Midbrain (tissue), 1 donor: ENCODE measurements around the gene ITGAV.

Experiments
- DNase-seq: peaks from one replicate; lab custom pipeline; 2025; lab: John Stamatoyannopoulos, UW

Gene ITGAV

GRCh38 chr2:186575302-186575701 is 14.6 kb upstream of the ITGAV start:
- DNase-seq = peak; percentile 13

GRCh38 chr2:186575856-186576255 is 14.0 kb upstream of the ITGAV start:
- DNase-seq = no peak

- no peak for DNase-seq
Measured at GRCh38 chr2:186576614-186577013, 13.2 kb upstream of the ITGAV start.

GRCh38 chr2:186582698-186583097 is 7.2 kb upstream of the ITGAV start:
- no peak for DNase-seq

- no peak for DNase-seq
Measured at GRCh38 chr2:186584053-186584452, 5.8 kb upstream of the ITGAV start.

GRCh38 chr2:186588421-186588820 is 1.4 kb upstream of the ITGAV start:
- DNase-seq = no peak

- DNase-seq = no peak
Measured at GRCh38 chr2:186588940-186589611, 780 bp upstream of the ITGAV start.

GRCh38 chr2:186590350-186590758 is 498 bp downstream of the ITGAV start:
- DNase-seq = no peak

- DNase-seq = peak; percentile 62
Measured at GRCh38 chr2:186590759-186591505, 1.1 kb downstream of the ITGAV start.

- DNase-seq = no peak
Measured at GRCh38 chr2:186591506-186591890, 1.6 kb downstream of the ITGAV start.

- no peak for DNase-seq
Measured at GRCh38 chr2:186592137-186592875, 2.5 kb downstream of the ITGAV start.

GRCh38 chr2:186593523-186593922 is 3.7 kb downstream of the ITGAV start:
- no peak for DNase-seq

- peak; percentile 44 for DNase-seq
Measured at GRCh38 chr2:186594001-186594722, 4.3 kb downstream of the ITGAV start.

- DNase-seq = no peak
Measured at GRCh38 chr2:186595219-186595618, 5.4 kb downstream of the ITGAV start.

- DNase-seq = no peak
Measured at GRCh38 chr2:186599186-186599778, 9.4 kb downstream of the ITGAV start.

- no peak for DNase-seq
Measured at GRCh38 chr2:186603286-186603685, 13.4 kb downstream of the ITGAV start.

- DNase-seq = no peak
Measured at GRCh38 chr2:186605041-186605440, 15.2 kb downstream of the ITGAV start.

- DNase-seq = no peak
Measured at GRCh38 chr2:186607660-186608324, 17.9 kb downstream of the ITGAV start.

GRCh38 chr2:186610785-186611184 is 20.9 kb downstream of the ITGAV start:
- DNase-seq = no peak

GRCh38 chr2:186611526-186611925 is 21.7 kb downstream of the ITGAV start:
- no peak for DNase-seq

GRCh38 chr2:186612026-186612425 is 22.2 kb downstream of the ITGAV start:
- DNase-seq = no peak
